WTC11 (cell line): ENCODE measurements around the gene PADI6. TPM values are rescaled to one million over a fixed set of nuclear protein-coding genes. Genes with fewer than 3 reads are reported as not detected.

Source experiments
- ATF1 ChIP-seq: sonication (generic); formaldehyde crosslinking; IDR thresholded peaks from 2 replicates; pipeline ENCODE4 v1.8.1; 2023; ENCODE audit warnings: mild to moderate bottlenecking, moderate library complexity, missing genetic modification reagents
- CREM ChIP-seq: sonication (generic); formaldehyde crosslinking; IDR thresholded peaks from 2 replicates; pipeline ENCODE4 v1.8.1; 2022; ENCODE audit warnings: mild to moderate bottlenecking, missing genetic modification reagents, moderate library complexity
- ESRRA ChIP-seq: sonication (generic); formaldehyde crosslinking; IDR thresholded peaks from 2 replicates; pipeline ENCODE4 v1.8.1; 2022; ENCODE audit warnings: mild to moderate bottlenecking, missing genetic modification reagents, borderline replicate concordance
- FOXK1 ChIP-seq: sonication (generic); formaldehyde crosslinking; IDR thresholded peaks from 2 replicates; pipeline ENCODE4 v1.8.0; 2022; ENCODE audit warnings: mild to moderate bottlenecking, moderate library complexity, missing genetic modification reagents
- JAZF1 ChIP-seq: fragments of 250-450 bp; sonication (Bioruptor Pico); IDR thresholded peaks from 2 replicates; pipeline ENCODE4 v1.9.0; 2021; ENCODE audit warnings: moderate library complexity, mild to moderate bottlenecking, inconsistent platforms
- SMAD3 ChIP-seq: sonication (generic); formaldehyde crosslinking; IDR thresholded peaks from 2 replicates; pipeline ENCODE4 v1.8.0; 2022; ENCODE audit warnings: missing genetic modification reagents, mild to moderate bottlenecking, borderline replicate concordance
- total RNA-seq: library from RNA; stranded (reverse); gene quantifications from 3 replicates; pipeline ENCODE4 v1.2.3, GENCODE V29; 2021
- TF ChIP-seq, protein P1 (sequence below): fragments of 250-450 bp; sonication (Bioruptor Pico); conservative IDR thresholded peaks from 2 replicates; pipeline ENCODE4 v1.9.0; 2021; ENCODE audit warnings: mild to moderate bottlenecking
- TF ChIP-seq, protein P2 (sequence below): fragments of 250-450 bp; sonication (Bioruptor Pico); IDR thresholded peaks from 2 replicates; pipeline ENCODE4 v1.9.0; 2021; ENCODE audit warnings: mild to moderate bottlenecking
- TF ChIP-seq, protein P3 (sequence below): sonication (generic); formaldehyde crosslinking; IDR thresholded peaks from 2 replicates; pipeline ENCODE4 v1.8.0; 2022; ENCODE audit warnings: mild to moderate bottlenecking, missing genetic modification reagents
- TF ChIP-seq, protein P4 (sequence below): fragments of 250-450 bp; sonication (Bioruptor Pico); IDR thresholded peaks from 2 replicates; pipeline ENCODE4 v1.9.0; 2021; ENCODE audit warnings: mild to moderate bottlenecking, borderline replicate concordance
- TF ChIP-seq, protein P5 (sequence below): sonication (generic); formaldehyde crosslinking; IDR thresholded peaks from 2 replicates; pipeline ENCODE4 v1.8.0; 2022; ENCODE audit warnings: missing genetic modification reagents

PADI6 gene
- total RNA-seq, 1 experiment from 2014 or later = not detected

DNA sequence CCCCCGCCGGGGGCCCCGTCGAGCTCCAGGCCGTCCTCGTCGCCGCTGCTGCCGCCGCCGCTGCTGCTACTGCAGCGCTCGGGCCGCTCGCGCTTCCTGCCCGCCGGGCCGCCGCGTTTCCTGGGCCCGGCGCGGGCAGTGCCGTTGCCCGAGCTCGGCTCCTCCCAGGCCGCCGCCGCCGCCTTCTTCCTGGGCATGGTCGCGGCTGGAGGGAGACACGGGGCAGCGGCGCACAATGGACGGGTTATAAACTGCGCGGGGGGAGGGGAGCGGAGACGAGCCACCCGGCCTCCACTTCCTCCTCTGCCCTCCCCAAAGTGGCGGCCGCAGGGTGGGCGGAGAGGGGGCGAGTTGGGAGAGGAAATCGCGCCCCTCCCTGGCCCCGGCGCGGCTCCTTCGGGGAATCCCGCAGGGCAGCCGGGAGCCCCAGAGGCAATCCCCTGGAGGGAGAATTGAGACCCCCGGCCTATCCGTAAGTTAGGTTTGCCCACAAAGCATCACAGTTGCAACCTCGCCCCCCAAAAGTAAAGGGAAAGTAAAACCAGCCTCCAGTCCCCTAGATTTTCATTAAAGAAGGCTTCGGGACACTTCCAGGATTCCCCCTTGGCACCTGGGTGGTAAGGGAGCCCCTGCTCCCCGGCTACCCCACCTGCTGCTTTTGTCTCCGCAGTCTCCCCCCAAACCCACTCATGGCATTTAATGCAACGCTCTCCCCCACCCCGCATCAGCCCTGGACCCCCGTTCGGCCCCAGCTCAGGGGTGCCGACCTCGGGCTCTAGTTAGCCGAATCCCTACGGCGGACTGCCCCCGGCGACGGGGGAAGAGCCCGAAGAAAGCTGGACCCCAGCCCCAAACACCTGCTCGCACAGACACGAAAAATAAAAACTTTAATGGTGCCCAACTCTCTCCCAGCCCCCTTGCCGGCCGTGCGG is 66.6 kb downstream of the PADI6 start (continued):
- TF ChIP-seq, protein P1, sequence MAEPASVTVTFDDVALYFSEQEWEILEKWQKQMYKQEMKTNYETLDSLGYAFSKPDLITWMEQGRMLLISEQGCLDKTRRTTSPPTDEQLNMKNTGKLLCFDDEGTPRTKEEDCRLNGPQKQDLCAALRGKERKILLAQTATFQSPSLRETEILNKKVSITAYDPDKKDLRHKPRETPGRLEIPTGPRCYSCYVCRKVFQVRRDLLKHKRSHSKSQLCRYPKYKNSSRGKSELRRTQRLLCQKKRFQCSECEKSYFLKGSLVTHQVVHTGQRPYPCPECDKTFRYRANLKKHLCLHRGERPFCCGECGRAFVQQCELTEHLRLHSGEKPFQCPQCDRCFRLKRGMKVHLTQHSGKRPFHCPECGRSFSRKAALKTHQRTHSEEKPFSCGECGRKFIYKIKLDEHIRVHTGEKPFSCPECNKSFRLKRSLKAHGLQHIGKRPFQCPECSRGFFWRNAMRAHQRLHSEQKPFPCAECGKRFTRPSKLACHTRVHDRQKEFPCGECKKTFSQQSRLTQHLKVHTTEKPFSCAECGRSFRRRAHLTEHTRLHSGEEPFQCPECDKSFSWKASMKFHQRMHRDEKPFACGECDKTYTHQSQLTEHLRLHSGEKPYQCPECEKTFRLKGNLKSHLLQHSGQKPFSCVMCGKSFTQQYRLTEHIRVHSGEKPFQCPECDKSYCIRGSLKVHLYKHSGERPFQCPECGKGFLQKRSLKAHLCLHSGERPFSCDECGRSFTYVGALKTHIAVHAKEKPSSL (CRISPR knock-in tag) = no peak; the same call in 1 of the 2 replicates
- TF ChIP-seq, protein P2, sequence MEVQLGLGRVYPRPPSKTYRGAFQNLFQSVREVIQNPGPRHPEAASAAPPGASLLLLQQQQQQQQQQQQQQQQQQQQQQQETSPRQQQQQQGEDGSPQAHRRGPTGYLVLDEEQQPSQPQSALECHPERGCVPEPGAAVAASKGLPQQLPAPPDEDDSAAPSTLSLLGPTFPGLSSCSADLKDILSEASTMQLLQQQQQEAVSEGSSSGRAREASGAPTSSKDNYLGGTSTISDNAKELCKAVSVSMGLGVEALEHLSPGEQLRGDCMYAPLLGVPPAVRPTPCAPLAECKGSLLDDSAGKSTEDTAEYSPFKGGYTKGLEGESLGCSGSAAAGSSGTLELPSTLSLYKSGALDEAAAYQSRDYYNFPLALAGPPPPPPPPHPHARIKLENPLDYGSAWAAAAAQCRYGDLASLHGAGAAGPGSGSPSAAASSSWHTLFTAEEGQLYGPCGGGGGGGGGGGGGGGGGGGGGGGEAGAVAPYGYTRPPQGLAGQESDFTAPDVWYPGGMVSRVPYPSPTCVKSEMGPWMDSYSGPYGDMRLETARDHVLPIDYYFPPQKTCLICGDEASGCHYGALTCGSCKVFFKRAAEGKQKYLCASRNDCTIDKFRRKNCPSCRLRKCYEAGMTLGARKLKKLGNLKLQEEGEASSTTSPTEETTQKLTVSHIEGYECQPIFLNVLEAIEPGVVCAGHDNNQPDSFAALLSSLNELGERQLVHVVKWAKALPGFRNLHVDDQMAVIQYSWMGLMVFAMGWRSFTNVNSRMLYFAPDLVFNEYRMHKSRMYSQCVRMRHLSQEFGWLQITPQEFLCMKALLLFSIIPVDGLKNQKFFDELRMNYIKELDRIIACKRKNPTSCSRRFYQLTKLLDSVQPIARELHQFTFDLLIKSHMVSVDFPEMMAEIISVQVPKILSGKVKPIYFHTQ (CRISPR knock-in tag) = 0 out of 2 replicates have a peak, but pooled peaks have one; percentile 43
- TF ChIP-seq ATF1 (CRISPR knock-in tag) = 0 out of 2 replicates have a peak, but pooled peaks have one; percentile 39
- TF ChIP-seq, protein P3, sequence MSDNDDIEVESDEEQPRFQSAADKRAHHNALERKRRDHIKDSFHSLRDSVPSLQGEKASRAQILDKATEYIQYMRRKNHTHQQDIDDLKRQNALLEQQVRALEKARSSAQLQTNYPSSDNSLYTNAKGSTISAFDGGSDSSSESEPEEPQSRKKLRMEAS (CRISPR knock-in tag) = peak; percentile 22; the same call in 1 of the 2 replicates
- TF ChIP-seq, protein P4, sequence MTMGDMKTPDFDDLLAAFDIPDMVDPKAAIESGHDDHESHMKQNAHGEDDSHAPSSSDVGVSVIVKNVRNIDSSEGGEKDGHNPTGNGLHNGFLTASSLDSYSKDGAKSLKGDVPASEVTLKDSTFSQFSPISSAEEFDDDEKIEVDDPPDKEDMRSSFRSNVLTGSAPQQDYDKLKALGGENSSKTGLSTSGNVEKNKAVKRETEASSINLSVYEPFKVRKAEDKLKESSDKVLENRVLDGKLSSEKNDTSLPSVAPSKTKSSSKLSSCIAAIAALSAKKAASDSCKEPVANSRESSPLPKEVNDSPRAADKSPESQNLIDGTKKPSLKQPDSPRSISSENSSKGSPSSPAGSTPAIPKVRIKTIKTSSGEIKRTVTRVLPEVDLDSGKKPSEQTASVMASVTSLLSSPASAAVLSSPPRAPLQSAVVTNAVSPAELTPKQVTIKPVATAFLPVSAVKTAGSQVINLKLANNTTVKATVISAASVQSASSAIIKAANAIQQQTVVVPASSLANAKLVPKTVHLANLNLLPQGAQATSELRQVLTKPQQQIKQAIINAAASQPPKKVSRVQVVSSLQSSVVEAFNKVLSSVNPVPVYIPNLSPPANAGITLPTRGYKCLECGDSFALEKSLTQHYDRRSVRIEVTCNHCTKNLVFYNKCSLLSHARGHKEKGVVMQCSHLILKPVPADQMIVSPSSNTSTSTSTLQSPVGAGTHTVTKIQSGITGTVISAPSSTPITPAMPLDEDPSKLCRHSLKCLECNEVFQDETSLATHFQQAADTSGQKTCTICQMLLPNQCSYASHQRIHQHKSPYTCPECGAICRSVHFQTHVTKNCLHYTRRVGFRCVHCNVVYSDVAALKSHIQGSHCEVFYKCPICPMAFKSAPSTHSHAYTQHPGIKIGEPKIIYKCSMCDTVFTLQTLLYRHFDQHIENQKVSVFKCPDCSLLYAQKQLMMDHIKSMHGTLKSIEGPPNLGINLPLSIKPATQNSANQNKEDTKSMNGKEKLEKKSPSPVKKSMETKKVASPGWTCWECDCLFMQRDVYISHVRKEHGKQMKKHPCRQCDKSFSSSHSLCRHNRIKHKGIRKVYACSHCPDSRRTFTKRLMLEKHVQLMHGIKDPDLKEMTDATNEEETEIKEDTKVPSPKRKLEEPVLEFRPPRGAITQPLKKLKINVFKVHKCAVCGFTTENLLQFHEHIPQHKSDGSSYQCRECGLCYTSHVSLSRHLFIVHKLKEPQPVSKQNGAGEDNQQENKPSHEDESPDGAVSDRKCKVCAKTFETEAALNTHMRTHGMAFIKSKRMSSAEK (CRISPR knock-in tag) = no peak
- TF ChIP-seq CREM (CRISPR knock-in tag) = peak; percentile 81
- no peak for TF ChIP-seq ESRRA
- TF ChIP-seq FOXK1 (CRISPR knock-in tag) = peak; percentile 62; the same call in 1 of the 2 replicates
- TF ChIP-seq JAZF1 (CRISPR knock-in tag) = no peak
- TF ChIP-seq SMAD3 (CRISPR knock-in tag) = 0 out of 2 replicates have a peak, but pooled peaks have one; percentile 22
- TF ChIP-seq, protein P5, sequence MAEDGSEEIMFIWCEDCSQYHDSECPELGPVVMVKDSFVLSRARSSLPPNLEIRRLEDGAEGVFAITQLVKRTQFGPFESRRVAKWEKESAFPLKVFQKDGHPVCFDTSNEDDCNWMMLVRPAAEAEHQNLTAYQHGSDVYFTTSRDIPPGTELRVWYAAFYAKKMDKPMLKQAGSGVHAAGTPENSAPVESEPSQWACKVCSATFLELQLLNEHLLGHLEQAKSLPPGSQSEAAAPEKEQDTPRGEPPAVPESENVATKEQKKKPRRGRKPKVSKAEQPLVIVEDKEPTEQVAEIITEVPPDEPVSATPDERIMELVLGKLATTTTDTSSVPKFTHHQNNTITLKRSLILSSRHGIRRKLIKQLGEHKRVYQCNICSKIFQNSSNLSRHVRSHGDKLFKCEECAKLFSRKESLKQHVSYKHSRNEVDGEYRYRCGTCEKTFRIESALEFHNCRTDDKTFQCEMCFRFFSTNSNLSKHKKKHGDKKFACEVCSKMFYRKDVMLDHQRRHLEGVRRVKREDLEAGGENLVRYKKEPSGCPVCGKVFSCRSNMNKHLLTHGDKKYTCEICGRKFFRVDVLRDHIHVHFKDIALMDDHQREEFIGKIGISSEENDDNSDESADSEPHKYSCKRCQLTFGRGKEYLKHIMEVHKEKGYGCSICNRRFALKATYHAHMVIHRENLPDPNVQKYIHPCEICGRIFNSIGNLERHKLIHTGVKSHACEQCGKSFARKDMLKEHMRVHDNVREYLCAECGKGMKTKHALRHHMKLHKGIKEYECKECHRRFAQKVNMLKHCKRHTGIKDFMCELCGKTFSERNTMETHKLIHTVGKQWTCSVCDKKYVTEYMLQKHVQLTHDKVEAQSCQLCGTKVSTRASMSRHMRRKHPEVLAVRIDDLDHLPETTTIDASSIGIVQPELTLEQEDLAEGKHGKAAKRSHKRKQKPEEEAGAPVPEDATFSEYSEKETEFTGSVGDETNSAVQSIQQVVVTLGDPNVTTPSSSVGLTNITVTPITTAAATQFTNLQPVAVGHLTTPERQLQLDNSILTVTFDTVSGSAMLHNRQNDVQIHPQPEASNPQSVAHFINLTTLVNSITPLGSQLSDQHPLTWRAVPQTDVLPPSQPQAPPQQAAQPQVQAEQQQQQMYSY (CRISPR knock-in tag) = no peak
